ENCODE data around the gene MAOA.

MAOA gene

GRCh38 chrX:43661521-43662240 lies 5.6 kb downstream of the MAOA start:
- H3K79me2 ChIP-seq (ENCODE audit: insufficient read depth, low read length), result no peaks in the 10 kb centered on the region
- H3K9me3 ChIP-seq (ENCODE audit: insufficient read depth, low read length, severe bottlenecking), result no peaks in the 10 kb centered on the region
- H3K9ac ChIP-seq (ENCODE audit: low read depth, low read length), result no peak overlapping the region
- H3K4me2 ChIP-seq (ENCODE audit: insufficient read depth, low read length), result no peak overlapping the region
- no peak overlapping the region for H3K4me3 ChIP-seq (ENCODE audit: low read depth in 1 of 2, low read length in 2 of 2)
- H2AFZ ChIP-seq (ENCODE audit: low read depth, low read length), result no peak overlapping the region
- no peak overlapping the region for H3K27ac ChIP-seq (ENCODE audit: low read length)
- DNase-seq (no peak), ATAC-seq (ENCODE audit: insufficient read depth, low read depth) (no peak)
- H3K36me3 ChIP-seq (ENCODE audit: insufficient read depth, low read length), result no peaks in the 10 kb centered on the region
- H3K4me1 ChIP-seq (ENCODE audit: insufficient read depth, low read length), result no peaks in the 10 kb centered on the region
- no peak for TF ChIP-seq CTCF (IDR thresholded peaks at IDR 0.05; ENCODE audit: borderline replicate concordance, extremely low read depth, low read length, poor library complexity, severe bottlenecking)
- TF ChIP-seq EZH2 (IDR thresholded peaks at IDR 0.05; ENCODE audit: borderline replicate concordance, low read depth, low read length, severe bottlenecking), result no peak
- H4K20me1 ChIP-seq (ENCODE audit: insufficient read depth, low read length), result no peaks in the 10 kb centered on the region
- H3K27me3 ChIP-seq (ENCODE audit: insufficient read depth, low read length, poor library complexity), result no peaks in the 10 kb centered on the region

- no peak overlapping the region for H2AFZ ChIP-seq (ENCODE audit: low read depth, low read length)
- no peak for ATAC-seq (ENCODE audit: insufficient read depth, low read depth)
- H3K36me3 ChIP-seq (ENCODE audit: insufficient read depth, low read length), result no peaks in the 10 kb centered on the region
- no peak for TF ChIP-seq CTCF (IDR thresholded peaks at IDR 0.05; ENCODE audit: borderline replicate concordance, extremely low read depth, low read length, poor library complexity, severe bottlenecking)
- TF ChIP-seq EZH2 (IDR thresholded peaks at IDR 0.05; ENCODE audit: borderline replicate concordance, low read depth, low read length, severe bottlenecking), result no peak
- no peak overlapping the region for H3K27ac ChIP-seq (ENCODE audit: low read length)
- H3K79me2 ChIP-seq (ENCODE audit: insufficient read depth, low read length), result no peaks in the 10 kb centered on the region
- H4K20me1 ChIP-seq (ENCODE audit: insufficient read depth, low read length), result no peaks in the 10 kb centered on the region
- no peaks in the 10 kb centered on the region for H3K9me3 ChIP-seq (ENCODE audit: insufficient read depth, low read length, severe bottlenecking)
- no peaks in the 10 kb centered on the region for H3K4me1 ChIP-seq (ENCODE audit: insufficient read depth, low read length)
- no peak overlapping the region for H3K4me2 ChIP-seq (ENCODE audit: insufficient read depth, low read length)
- H3K4me3 ChIP-seq (ENCODE audit: low read depth in 1 of 2, low read length in 2 of 2), result no peak overlapping the region
- DNase-seq, result no peak
- H3K27me3 ChIP-seq (ENCODE audit: insufficient read depth, low read length, poor library complexity), result no peaks in the 10 kb centered on the region
- no peak overlapping the region for H3K9ac ChIP-seq (ENCODE audit: low read depth, low read length)
Measured at GRCh38 chrX:43663173-43663572, 7.1 kb downstream of the MAOA start.

GRCh38 chrX:43664258-43664657 lies 8.2 kb downstream of the MAOA start:
- no peak for DNase-seq
- TF ChIP-seq CTCF (IDR thresholded peaks at IDR 0.05; ENCODE audit: borderline replicate concordance, extremely low read depth, low read length, poor library complexity, severe bottlenecking) (no peak), EZH2 (IDR thresholded peaks at IDR 0.05; ENCODE audit: borderline replicate concordance, low read depth, low read length, severe bottlenecking) (no peak)
- Histone ChIP-seq H4K20me1 (ENCODE audit: insufficient read depth, low read length) (no peaks in the 10 kb centered on the region), H3K4me3 (ENCODE audit: low read depth in 1 of 2, low read length in 2 of 2) (no peak overlapping the region), H3K4me1 (ENCODE audit: insufficient read depth, low read length) (no peaks in the 10 kb centered on the region), H3K4me2 (ENCODE audit: insufficient read depth, low read length) (no peak overlapping the region), H3K27ac (ENCODE audit: low read length) (no peak overlapping the region), H3K9me3 (ENCODE audit: insufficient read depth, low read length, severe bottlenecking) (no peaks in the 10 kb centered on the region), H3K79me2 (ENCODE audit: insufficient read depth, low read length) (no peaks in the 10 kb centered on the region), H3K36me3 (ENCODE audit: insufficient read depth, low read length) (no peaks in the 10 kb centered on the region), H2AFZ (ENCODE audit: low read depth, low read length) (no peak overlapping the region), H3K9ac (ENCODE audit: low read depth, low read length) (no peak overlapping the region), H3K27me3 (ENCODE audit: insufficient read depth, low read length, poor library complexity) (no peaks in the 10 kb centered on the region)
- no peak for ATAC-seq (ENCODE audit: insufficient read depth, low read depth)

Measured in DND-41 (cell line).